ENCODE measurements around the gene KMT5C. TPM values are rescaled to one million over a fixed set of nuclear protein-coding genes. Genes with fewer than 3 reads are reported as not detected.

Gene KMT5C
- total RNA-seq, 5 donors from 2014 or later (not counting 1 experiment from before 2014, with no cell fraction given) = 24.4 to 71.8 (median 30.7) TPM

GRCh38 chr19:55347442-55348009 lies 7.8 kb downstream of the KMT5C start:
- Mint-ChIP-seq H3K27ac (no peak overlapping the region), H3K36me3 (peaks cover 16% of the 10 kb centered on the region), H3K9me3 (no peaks in the 10 kb centered on the region), H3K4me3 (no peak overlapping the region), H3K27me3 (peaks cover 15 to 22% of the 10 kb centered on the region in 2 donors), H3K4me1 (peaks cover 7 to 15% (median 8%) of the 10 kb centered on the region in 3 donors)
- peaks cover 0 to 28% of the 10 kb centered on the region in 2 experiments for H3K27me3 ChIP-seq (replicated peaks in 1 of 2; ENCODE audit: control insufficient read depth in 2 of 2, extremely low read depth in 1 of 2, insufficient read depth in 2 of 2, low read length in 1 of 2)
- H3K9me3 ChIP-seq = no peaks in the 10 kb centered on the region
- no CpG with 5 or more reads among the region's 10 CpGs for WGBS (ENCODE audit: insufficient coverage)
- H3K4me1 ChIP-seq (ENCODE audit: control insufficient read depth in 1 of 2, extremely low read depth in 1 of 2, insufficient read depth in 2 of 2, low read length in 2 of 2) = peaks cover 0 to 9% of the 10 kb centered on the region in 2 experiments
- peaks cover 3 to 10% of the 10 kb centered on the region in 2 donors for H3K36me3 ChIP-seq (ENCODE audit: control insufficient read depth in 2 of 2, extremely low read depth in 1 of 2, insufficient read depth in 1 of 2, low read length in 1 of 2)
- ChIA-PET CTCF (no interaction called here), POLR2A (interaction anchor here in 1 of 2 donors (1.6 kb wide), 1 partner anchor 9 kb away, joined by 5 read pairs; the partner anchor contains the start of gene KMT5C)
- no peak overlapping the region for H3K4me3 ChIP-seq (ENCODE audit: control insufficient read depth in 1 of 2, extremely low read depth in 1 of 2, low read length in 1 of 2)
- ATAC-seq (replicated peaks in 1 of 4) (no peak), DNase-seq (no peak)
- H3K27ac ChIP-seq (ENCODE audit: low read length) = no peak overlapping the region

- Mint-ChIP-seq H3K36me3 (peaks cover 11% of the 10 kb centered on the region), H3K27me3 (peaks cover 24 to 32% of the 10 kb centered on the region in 2 donors), H3K4me3 (no peak overlapping the region), H3K4me1 (peaks cover 16 to 24% (median 18%) of the 10 kb centered on the region in 3 donors), H3K9me3 (no peaks in the 10 kb centered on the region), H3K27ac (no peak overlapping the region)
- CTCF ChIA-PET = interaction anchor here in 1 of 2 donors (0.6 kb wide), 1 partner anchor 122 kb away, joined by 3 read pairs; no protein-coding TSS in a partner anchor
- Histone ChIP-seq H3K27ac (ENCODE audit: low read length) (no peak overlapping the region), H3K4me3 (ENCODE audit: control insufficient read depth in 1 of 2, extremely low read depth in 1 of 2, low read length in 1 of 2) (no peak overlapping the region), H3K27me3 (replicated peaks in 1 of 2; ENCODE audit: control insufficient read depth in 2 of 2, extremely low read depth in 1 of 2, insufficient read depth in 2 of 2, low read length in 1 of 2) (peaks cover 0 to 38% of the 10 kb centered on the region in 2 experiments), H3K9me3 (no peaks in the 10 kb centered on the region), H3K4me1 (ENCODE audit: control insufficient read depth in 1 of 2, extremely low read depth in 1 of 2, insufficient read depth in 2 of 2, low read length in 2 of 2) (peaks cover 0 to 18% of the 10 kb centered on the region in 2 experiments), H3K36me3 (ENCODE audit: control insufficient read depth in 2 of 2, extremely low read depth in 1 of 2, insufficient read depth in 1 of 2, low read length in 1 of 2) (peaks cover 2 to 3% of the 10 kb centered on the region in 2 donors)
- POLR2A ChIA-PET = interaction anchor here in 1 of 2 donors (1.6 kb wide), 1 partner anchor 10 kb away, joined by 5 read pairs; the partner anchor contains the start of gene KMT5C
- DNase-seq (no peak), ATAC-seq (replicated peaks in 1 of 4) (no peak)
- 95% methylated on average over 10 of the region's 22 CpGs for WGBS (ENCODE audit: insufficient coverage)
Observed at GRCh38 chr19:55348317-55349034, 8.8 kb downstream of the KMT5C start.

GRCh38 chr19:55350620-55351315 lies 11.1 kb downstream of the KMT5C start:
- no peaks in the 10 kb centered on the region for H3K36me3 Mint-ChIP-seq
- no peak for ATAC-seq (replicated peaks in 1 of 4)
- WGBS (ENCODE audit: insufficient coverage) = 65% methylated on average over 8 of the region's 11 CpGs
- H3K9me3 ChIP-seq = no peaks in the 10 kb centered on the region
- H3K27me3 Mint-ChIP-seq = peaks cover 24 to 38% of the 10 kb centered on the region in 2 donors
- ChIA-PET POLR2A (interaction anchor here in 1 of 2 donors (0.5 kb wide), 1 partner anchor 56 kb away, joined by 3 read pairs; no protein-coding TSS in a partner anchor), CTCF (no interaction called here)
- no peak overlapping the region for H3K27ac ChIP-seq (ENCODE audit: low read length)
- DNase-seq = no peak
- H3K27me3 ChIP-seq (replicated peaks in 1 of 2; ENCODE audit: control insufficient read depth in 2 of 2, extremely low read depth in 1 of 2, insufficient read depth in 2 of 2, low read length in 1 of 2) = peaks cover 0 to 57% of the 10 kb centered on the region in 2 experiments
- H3K9me3 Mint-ChIP-seq = no peaks in the 10 kb centered on the region
- no peak overlapping the region for H3K4me3 Mint-ChIP-seq
- peaks cover 19 to 33% (median 20%) of the 10 kb centered on the region in 3 donors for H3K4me1 Mint-ChIP-seq
- peaks cover 0 to 33% of the 10 kb centered on the region in 2 experiments for H3K4me1 ChIP-seq (ENCODE audit: control insufficient read depth in 1 of 2, extremely low read depth in 1 of 2, insufficient read depth in 2 of 2, low read length in 2 of 2)
- no peak overlapping the region for H3K4me3 ChIP-seq (ENCODE audit: control insufficient read depth in 1 of 2, extremely low read depth in 1 of 2, low read length in 1 of 2)
- peak overlapping the region in 1 of 2 donors; percentile 43 for H3K27ac Mint-ChIP-seq
- H3K36me3 ChIP-seq (ENCODE audit: control insufficient read depth in 2 of 2, extremely low read depth in 1 of 2, insufficient read depth in 1 of 2, low read length in 1 of 2) = no peaks in the 10 kb centered on the region

- ChIA-PET POLR2A (no interaction called here), CTCF (no interaction called here)
- peak overlapping the region in 1 of 3 donors; percentile 78 for H3K4me3 Mint-ChIP-seq
- no peaks in the 10 kb centered on the region for H3K9me3 Mint-ChIP-seq
- no peak overlapping the region for H3K27ac Mint-ChIP-seq
- H3K36me3 Mint-ChIP-seq = no peaks in the 10 kb centered on the region
- DNase-seq = no peak
- peaks cover 19 to 33% (median 20%) of the 10 kb centered on the region in 3 donors for H3K4me1 Mint-ChIP-seq
- WGBS (ENCODE audit: insufficient coverage) = 21% methylated on average over 4 of the region's 6 CpGs
- peaks cover 26 to 39% of the 10 kb centered on the region in 2 donors for H3K27me3 Mint-ChIP-seq
- Histone ChIP-seq H3K9me3 (no peaks in the 10 kb centered on the region), H3K27me3 (replicated peaks in 1 of 2; ENCODE audit: control insufficient read depth in 2 of 2, extremely low read depth in 1 of 2, insufficient read depth in 2 of 2, low read length in 1 of 2) (peaks cover 2 to 69% of the 10 kb centered on the region in 2 experiments), H3K27ac (ENCODE audit: low read length) (no peak overlapping the region), H3K4me3 (ENCODE audit: control insufficient read depth in 1 of 2, extremely low read depth in 1 of 2, low read length in 1 of 2) (no peak overlapping the region), H3K36me3 (ENCODE audit: control insufficient read depth in 2 of 2, extremely low read depth in 1 of 2, insufficient read depth in 1 of 2, low read length in 1 of 2) (no peaks in the 10 kb centered on the region), H3K4me1 (ENCODE audit: control insufficient read depth in 1 of 2, extremely low read depth in 1 of 2, insufficient read depth in 2 of 2, low read length in 2 of 2) (peaks cover 0 to 33% of the 10 kb centered on the region in 2 experiments)
- ATAC-seq (replicated peaks in 1 of 4) = no peak
Observed at GRCh38 chr19:55352040-55352439, 12.4 kb downstream of the KMT5C start.

- H3K27me3 Mint-ChIP-seq = peaks cover 31 to 45% of the 10 kb centered on the region in 2 donors
- POLR2A ChIA-PET = no interaction called here
Observed at GRCh38 chr19:55352549-55353145, 13.0 kb downstream of the KMT5C start.

More at GRCh38 chr19:55352549-55353145, 13.0 kb downstream of the KMT5C start:
- Histone ChIP-seq H3K36me3 (ENCODE audit: control insufficient read depth in 2 of 2, extremely low read depth in 1 of 2, insufficient read depth in 1 of 2, low read length in 1 of 2) (no peaks in the 10 kb centered on the region), H3K27ac (ENCODE audit: low read length) (no peak overlapping the region), H3K4me1 (ENCODE audit: control insufficient read depth in 1 of 2, extremely low read depth in 1 of 2, insufficient read depth in 2 of 2, low read length in 2 of 2) (peaks cover 0 to 33% of the 10 kb centered on the region in 2 experiments), H3K9me3 (no peaks in the 10 kb centered on the region), H3K27me3 (replicated peaks in 1 of 2; ENCODE audit: control insufficient read depth in 2 of 2, extremely low read depth in 1 of 2, insufficient read depth in 2 of 2, low read length in 1 of 2) (peaks cover 2 to 74% of the 10 kb centered on the region in 2 experiments), H3K4me3 (ENCODE audit: control insufficient read depth in 1 of 2, extremely low read depth in 1 of 2, low read length in 1 of 2) (no peak overlapping the region)
- Mint-ChIP-seq H3K36me3 (no peaks in the 10 kb centered on the region), H3K4me3 (peak overlapping the region in 2 of 3 donors; percentile 34 to 78), H3K9me3 (no peaks in the 10 kb centered on the region), H3K4me1 (peaks cover 19 to 33% (median 20%) of the 10 kb centered on the region in 3 donors), H3K27ac (no peak overlapping the region)
- CTCF ChIA-PET = no interaction called here
- DNase-seq (no peak), ATAC-seq (replicated peaks in 1 of 4) (no peak)
- WGBS (ENCODE audit: insufficient coverage) = 74% methylated on average over 25 of the region's 25 CpGs

All from T-cell (primary cell).